Skeletal muscle tissue (tissue), 4 donors: ENCODE measurements around the gene NDUFS7. TPM values are rescaled to one million over a fixed set of nuclear protein-coding genes. Genes with fewer than 3 reads are reported as not detected.
A peak's percentile ranks its signal among the peaks of the same experiment; 100 is the strongest.

Experiments used
- H3K27ac ChIP-seq: one replicate; pipeline ENCODE4 v1.7.0; 2013; ENCODE audit warnings: mild to moderate bottlenecking, low read depth, low read length, inconsistent platforms
- H3K27me3 ChIP-seq, 3 donors: one replicate each; pipeline ENCODE4 v1.7.0; 2013; ENCODE audit warnings: low read length in 3 of 3; ENCODE audit not compliant: control insufficient read depth in 3 of 3, insufficient read depth in 3 of 3
- H3K36me3 ChIP-seq, 3 donors: one replicate each; pipeline ENCODE4 v1.7.0; 2013; ENCODE audit warnings: low read length in 3 of 3; ENCODE audit not compliant: control insufficient read depth in 3 of 3, insufficient read depth in 3 of 3
- H3K4me1 ChIP-seq, 3 donors: one replicate each; pipeline ENCODE4 v1.7.0; 2013; ENCODE audit warnings: low read length in 3 of 3, mild to moderate bottlenecking in 3 of 3; ENCODE audit not compliant: control insufficient read depth in 3 of 3, insufficient read depth in 3 of 3
- H3K4me3 ChIP-seq, 3 donors: one replicate each; pipeline ENCODE4 v1.7.0; 2013; ENCODE audit warnings: low read length in 3 of 3
- H3K9ac ChIP-seq, 3 donors: one replicate each; pipeline ENCODE4 v1.7.0; 2013; ENCODE audit warnings: low read length in 3 of 3, mild to moderate bottlenecking in 3 of 3, moderate library complexity in 2 of 3, low read depth in 1 of 3
- H3K9me3 ChIP-seq, 3 donors: one replicate each; pipeline ENCODE4 v1.7.0; 2013; ENCODE audit warnings: low read length in 3 of 3; ENCODE audit not compliant: control insufficient read depth in 3 of 3
- total RNA-seq: library from RNA; depleted of rRNA; stranded (reverse); fragments of >200 nt; gene quantifications from one replicate; pipeline ENCODE4 v1.2.3, GENCODE V29; 2014
- donor health status: Osteomylitis.

The NDUFS7 gene
- total RNA-seq, 1 donor from 2014 or later: 43.3 TPM

- Histone ChIP-seq H3K4me3 (no peak overlapping the region), H3K4me1 (peaks cover 12 to 16% (median 14%) of the 10 kb centered on the region in 3 donors), H3K27ac (no peak overlapping the region), H3K36me3 (peaks cover 37 to 66% (median 52%) of the 10 kb centered on the region in 3 donors), H3K27me3 (no peaks in the 10 kb centered on the region), H3K9ac (no peak overlapping the region), H3K9me3 (no peaks in the 10 kb centered on the region)
Measured at GRCh38 chr19:1364070-1364704, 19.5 kb upstream of the NDUFS7 start.

- H3K36me3 ChIP-seq: peaks cover 42 to 64% (median 55%) of the 10 kb centered on the region in 3 donors
- H3K4me1 ChIP-seq: peaks cover 8 to 13% (median 10%) of the 10 kb centered on the region in 3 donors
- H3K4me3 ChIP-seq: no peak overlapping the region
- H3K9ac ChIP-seq: no peak overlapping the region
- H3K9me3 ChIP-seq: no peaks in the 10 kb centered on the region
- H3K27ac ChIP-seq: no peak overlapping the region
- no peaks in the 10 kb centered on the region for H3K27me3 ChIP-seq
Measured at GRCh38 chr19:1365319-1366269, 18.1 kb upstream of the NDUFS7 start.

DNA sequence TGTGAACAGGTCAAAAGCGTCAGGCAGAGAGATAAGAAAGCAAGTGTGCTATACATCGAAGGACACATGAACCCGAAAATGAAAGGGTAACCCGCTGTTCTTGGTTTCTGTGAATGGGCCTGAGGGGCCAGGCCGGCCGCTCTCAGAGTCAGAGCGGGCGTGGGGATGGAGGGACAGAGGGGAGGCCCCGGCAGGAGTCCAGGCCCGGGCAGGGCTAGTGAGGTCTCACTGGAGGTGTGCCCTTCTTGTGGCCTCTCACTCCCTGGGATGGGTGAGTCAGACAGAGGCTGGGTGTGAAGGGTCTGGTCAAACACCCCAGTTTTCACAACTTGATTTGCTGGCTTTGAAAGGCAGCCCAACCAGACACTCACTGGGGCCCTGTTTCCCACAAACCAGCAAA, 17.4 kb upstream of the NDUFS7 start:
- Histone ChIP-seq H3K27me3 (no peaks in the 10 kb centered on the region), H3K36me3 (peaks cover 49 to 71% (median 61%) of the 10 kb centered on the region in 3 donors), H3K4me3 (no peak overlapping the region), H3K9ac (no peak overlapping the region), H3K4me1 (peaks cover 4 to 9% (median 7%) of the 10 kb centered on the region in 3 donors), H3K9me3 (no peaks in the 10 kb centered on the region), H3K27ac (no peak overlapping the region)

GRCh38 chr19:1366899-1367870, 16.5 kb upstream of the NDUFS7 start:
- Histone ChIP-seq H3K27ac (no peak overlapping the region), H3K9ac (no peak overlapping the region), H3K4me1 (peaks cover 0 to under 1% (median 0%) of the 10 kb centered on the region in 3 donors), H3K4me3 (no peak overlapping the region), H3K36me3 (peaks cover 49 to 66% (median 61%) of the 10 kb centered on the region in 3 donors), H3K9me3 (no peaks in the 10 kb centered on the region), H3K27me3 (no peaks in the 10 kb centered on the region)

DNA sequence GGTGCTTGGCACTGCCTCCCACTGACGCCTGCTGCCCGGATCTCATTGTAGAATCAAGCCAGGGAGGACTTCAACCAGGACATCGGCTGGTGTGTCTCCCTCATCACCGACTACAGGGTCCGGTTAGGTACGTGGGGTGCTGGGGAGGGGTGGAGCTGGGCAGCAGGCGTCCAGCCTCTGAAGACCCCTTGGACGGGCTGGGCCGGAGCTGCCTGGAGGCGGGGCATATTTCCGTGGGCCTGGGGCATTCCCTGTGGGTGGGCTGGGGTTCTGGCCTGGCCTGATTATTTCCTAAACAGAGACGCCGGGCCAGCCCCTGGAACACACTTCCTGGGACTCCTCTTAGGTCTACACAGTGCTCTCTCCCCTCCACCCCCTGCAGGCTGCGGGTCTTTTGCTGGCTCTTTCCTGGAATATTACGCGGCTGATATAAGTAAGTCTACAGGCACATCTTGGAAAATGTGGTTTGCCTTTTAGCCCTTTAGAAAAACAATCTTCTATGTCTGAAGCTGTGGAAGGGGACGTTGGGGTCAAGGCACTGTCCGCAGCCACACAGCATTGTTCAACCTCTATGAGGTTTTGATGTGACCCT, 14.4 kb upstream of the NDUFS7 start:
- Histone ChIP-seq H3K36me3 (peaks cover 41 to 55% (median 49%) of the 10 kb centered on the region in 3 donors), H3K4me3 (no peak overlapping the region), H3K27me3 (no peaks in the 10 kb centered on the region), H3K27ac (no peak overlapping the region), H3K4me1 (peaks cover 2 to 11% (median 9%) of the 10 kb centered on the region in 3 donors), H3K9me3 (no peaks in the 10 kb centered on the region), H3K9ac (no peak overlapping the region)

DNA sequence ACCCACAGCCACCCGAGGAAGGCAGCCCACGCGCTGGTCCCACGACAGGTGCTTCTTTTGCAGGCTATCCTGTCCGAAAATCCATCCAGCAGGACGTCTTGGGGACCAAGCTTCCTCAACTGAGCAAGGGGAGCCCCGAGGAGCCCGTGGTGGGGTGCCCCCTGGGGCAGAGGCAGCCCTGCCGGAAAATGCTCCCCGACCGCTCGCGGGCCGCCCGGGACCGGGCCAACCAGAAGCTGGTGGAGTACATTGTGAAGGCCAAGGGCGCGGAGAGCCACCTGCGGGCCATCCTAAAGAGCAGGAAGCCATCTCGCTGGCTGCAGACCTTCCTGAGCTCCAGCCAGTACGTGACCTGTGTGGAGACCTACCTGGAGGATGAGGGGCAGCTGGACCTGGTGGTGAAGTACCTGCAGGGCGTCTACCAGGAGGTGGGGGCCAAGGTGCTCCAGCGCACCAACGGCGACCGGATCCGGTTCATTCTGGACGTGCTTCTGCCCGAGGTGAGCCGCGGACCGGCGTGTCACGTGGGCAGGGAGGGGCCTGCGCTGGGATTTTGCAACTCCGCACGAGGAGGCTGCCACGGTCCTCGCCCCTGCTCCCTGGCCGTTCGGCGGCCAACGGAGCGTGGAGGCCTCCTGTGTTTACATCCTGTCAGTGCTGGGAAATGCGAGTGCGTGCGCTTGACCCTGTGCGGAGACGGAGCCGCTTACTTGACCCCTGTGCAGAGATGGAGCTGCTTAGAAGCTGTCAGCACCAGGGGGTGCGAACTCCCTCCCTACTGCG, 12.9 kb upstream of the NDUFS7 start:
- H3K36me3 ChIP-seq: peaks cover 38 to 46% (median 44%) of the 10 kb centered on the region in 3 donors

DNA sequence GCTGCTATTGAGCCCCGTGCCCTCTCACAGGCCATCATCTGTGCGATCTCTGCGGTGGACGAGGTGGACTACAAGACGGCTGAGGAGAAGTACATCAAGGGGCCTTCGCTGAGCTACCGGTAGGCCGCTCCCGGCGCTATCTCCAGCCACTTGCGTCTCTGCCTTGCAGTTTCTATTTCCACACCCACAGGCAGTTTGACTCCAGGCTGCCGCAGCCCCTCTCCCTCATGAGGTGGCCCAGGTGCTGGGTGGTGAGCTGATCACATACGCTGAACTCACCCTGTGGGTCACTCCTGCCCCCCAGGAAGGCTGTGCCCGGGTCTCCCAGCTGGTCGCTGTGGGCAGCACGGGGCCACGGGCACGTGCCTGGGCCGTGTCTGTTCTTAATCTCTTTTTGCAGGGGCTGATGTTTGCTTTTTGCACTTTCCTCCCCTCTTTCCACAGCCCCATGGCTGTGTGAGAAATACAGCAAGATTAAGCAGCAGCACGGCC, 10.6 kb upstream of the NDUFS7 start:
- no peak overlapping the region for H3K4me3 ChIP-seq
- no peak overlapping the region for H3K27ac ChIP-seq
- H3K9me3 ChIP-seq: no peaks in the 10 kb centered on the region
- no peaks in the 10 kb centered on the region for H3K27me3 ChIP-seq
- H3K9ac ChIP-seq: peak overlapping the region in 1 of 3 donors; percentile 33
- peaks cover 37 to 42% (median 42%) of the 10 kb centered on the region in 3 donors for H3K36me3 ChIP-seq
- H3K4me1 ChIP-seq: peaks cover 2 to 11% (median 11%) of the 10 kb centered on the region in 3 donors

More for the DNA sequence above, 12.9 kb upstream of the NDUFS7 start:
- Histone ChIP-seq H3K27me3 (no peaks in the 10 kb centered on the region), H3K9ac (no peak overlapping the region), H3K9me3 (no peaks in the 10 kb centered on the region), H3K4me3 (no peak overlapping the region), H3K27ac (no peak overlapping the region), H3K4me1 (peaks cover 2 to 11% (median 11%) of the 10 kb centered on the region in 3 donors)

DNA sequence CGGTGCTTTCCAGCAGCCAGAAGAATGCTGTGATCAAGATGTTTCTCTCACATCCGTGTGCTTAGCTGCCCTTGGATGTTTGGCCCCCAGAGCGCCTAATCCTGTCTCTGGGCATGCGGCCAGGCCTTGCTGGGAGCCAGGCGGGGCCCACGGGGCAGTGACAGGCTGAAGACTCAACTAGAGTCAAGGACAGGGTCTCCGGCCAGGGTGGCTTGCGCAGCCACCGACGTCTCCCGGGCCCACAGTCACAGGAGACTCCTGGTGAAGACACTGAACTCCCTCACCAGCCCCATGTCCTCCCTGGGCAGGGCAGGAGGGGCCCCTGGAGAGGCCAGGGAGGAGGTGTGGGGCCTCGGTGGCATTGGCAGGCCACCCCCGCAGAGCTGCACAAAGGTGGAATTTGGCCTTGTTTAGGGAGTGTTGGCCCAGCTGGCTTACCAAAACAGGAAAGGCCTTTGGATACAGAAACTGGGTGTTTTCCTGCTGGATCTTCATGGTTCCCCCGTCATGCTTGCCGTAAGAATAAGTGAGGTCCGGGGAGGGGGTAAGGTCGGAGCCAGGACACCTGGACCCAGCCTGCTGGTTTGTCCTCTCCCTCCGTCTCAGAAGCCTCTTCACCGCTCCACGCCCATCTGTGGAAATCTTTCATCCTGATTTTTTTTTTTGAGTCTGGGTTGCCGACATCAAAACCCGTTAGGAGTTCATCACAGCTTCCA, 10.0 kb upstream of the NDUFS7 start:
- Histone ChIP-seq H3K36me3 (peaks cover 37 to 39% (median 37%) of the 10 kb centered on the region in 3 donors), H3K4me3 (no peak overlapping the region), H3K27ac (peak overlapping the region; percentile 25), H3K9me3 (no peaks in the 10 kb centered on the region), H3K9ac (peak overlapping the region in 1 of 3 donors; percentile 25), H3K27me3 (no peaks in the 10 kb centered on the region), H3K4me1 (peaks cover 2 to 11% (median 11%) of the 10 kb centered on the region in 3 donors)
